HG03135 (cell line): ENCODE results near the gene DPT.

Experiments used
- ATAC-seq: cut with Tn5 transposase; IDR thresholded peaks from one replicate; pipeline ENCODE4 v1.9.1; 2021; ENCODE audit warnings: mild to moderate bottlenecking, moderate library complexity; ENCODE audit not compliant: unreplicated experiment

DPT gene

GRCh38 chr1:168672278-168672677, 56.7 kb downstream of the DPT start:
- no peak for ATAC-seq

GRCh38 chr1:168671782-168672181, 57.2 kb downstream of the DPT start:
- ATAC-seq = no peak

GRCh38 chr1:168665975-168666374, 63.0 kb downstream of the DPT start:
- no peak for ATAC-seq

- no peak for ATAC-seq
Measured at GRCh38 chr1:168664069-168664834, 64.8 kb downstream of the DPT start.

- no peak for ATAC-seq
Measured at GRCh38 chr1:168656485-168656884, 72.5 kb downstream of the DPT start.

GRCh38 chr1:168654198-168654915, 74.6 kb downstream of the DPT start:
- ATAC-seq = no peak

- no peak for ATAC-seq
Measured at GRCh38 chr1:168653567-168653966, 75.4 kb downstream of the DPT start.

GRCh38 chr1:168645721-168646120, 83.3 kb downstream of the DPT start:
- ATAC-seq = no peak
